Glomerular endothelial cell (primary cell): Measurements from ENCODE around the gene TM9SF1. TPM values are rescaled to one million over a fixed set of nuclear protein-coding genes. Genes with fewer than 3 reads are reported as not detected.

ENCODE experiments used
- DNase-seq: peaks from one replicate; pipeline ENCODE4 v3.0.0-alpha.2; 2011; ENCODE audit warnings: low read depth, low spot score; ENCODE audit errors: extremely low read depth
- total RNA-seq: library from RNA; depleted of rRNA; stranded (reverse); fragments of >200 nt; gene quantifications from 2 replicates; pipeline ENCODE4 v1.2.3, GENCODE V29; 2015

TM9SF1 gene, protein sequence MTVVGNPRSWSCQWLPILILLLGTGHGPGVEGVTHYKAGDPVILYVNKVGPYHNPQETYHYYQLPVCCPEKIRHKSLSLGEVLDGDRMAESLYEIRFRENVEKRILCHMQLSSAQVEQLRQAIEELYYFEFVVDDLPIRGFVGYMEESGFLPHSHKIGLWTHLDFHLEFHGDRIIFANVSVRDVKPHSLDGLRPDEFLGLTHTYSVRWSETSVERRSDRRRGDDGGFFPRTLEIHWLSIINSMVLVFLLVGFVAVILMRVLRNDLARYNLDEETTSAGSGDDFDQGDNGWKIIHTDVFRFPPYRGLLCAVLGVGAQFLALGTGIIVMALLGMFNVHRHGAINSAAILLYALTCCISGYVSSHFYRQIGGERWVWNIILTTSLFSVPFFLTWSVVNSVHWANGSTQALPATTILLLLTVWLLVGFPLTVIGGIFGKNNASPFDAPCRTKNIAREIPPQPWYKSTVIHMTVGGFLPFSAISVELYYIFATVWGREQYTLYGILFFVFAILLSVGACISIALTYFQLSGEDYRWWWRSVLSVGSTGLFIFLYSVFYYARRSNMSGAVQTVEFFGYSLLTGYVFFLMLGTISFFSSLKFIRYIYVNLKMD
- total RNA-seq, result 77.2 and 94.9 TPM in 2 replicates

DNA sequence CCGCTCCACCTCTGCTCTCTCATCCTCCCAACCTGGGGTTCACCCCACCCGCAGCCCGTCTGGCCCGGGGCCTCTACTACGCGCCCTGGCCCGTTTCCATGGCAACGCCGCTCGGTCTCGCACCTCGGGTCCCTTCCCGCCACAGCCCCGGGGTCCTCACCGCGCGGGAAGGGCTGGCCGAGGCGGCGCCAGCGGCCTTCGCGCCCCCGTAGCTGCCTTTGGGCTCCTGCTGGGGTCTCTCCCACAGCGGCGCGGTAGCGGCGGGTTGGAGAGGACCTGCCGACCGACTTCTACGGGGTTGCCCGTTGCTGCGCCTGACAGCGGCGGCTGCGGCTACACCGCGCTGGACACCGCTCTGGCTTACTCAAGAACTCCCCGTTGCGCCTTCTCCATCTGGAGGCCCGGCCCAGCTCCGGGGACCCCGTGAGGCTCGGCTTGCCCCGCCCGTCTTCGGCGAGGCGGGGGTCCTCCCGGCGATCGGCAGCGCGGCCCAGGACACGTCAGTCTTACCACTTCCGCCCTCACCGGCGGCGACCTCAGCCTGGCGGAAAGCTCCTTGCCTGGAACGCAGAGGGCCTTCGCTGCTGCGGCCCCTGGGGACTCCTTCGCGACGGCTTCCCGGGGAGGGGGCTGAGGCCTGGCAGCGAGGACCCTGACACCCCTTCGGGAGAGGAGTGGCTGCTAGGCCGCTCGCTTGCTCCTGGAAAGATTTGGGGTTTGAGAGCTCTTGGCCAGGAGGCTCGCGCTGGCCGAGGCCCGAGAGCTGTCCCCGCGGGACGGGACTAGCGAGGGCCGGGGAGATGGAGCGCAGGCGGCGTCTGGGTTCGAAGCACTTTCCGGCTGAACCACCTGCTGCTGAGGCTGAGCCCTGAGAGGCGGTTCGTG lies at the start of gene TM9SF1:
Gene TM9SF1, minus strand, starts transcription at position 256 of the 885 bp plus-strand sequence. CDS start 422 bp downstream, outside the sequence.
- no peak for DNase-seq

DNA sequence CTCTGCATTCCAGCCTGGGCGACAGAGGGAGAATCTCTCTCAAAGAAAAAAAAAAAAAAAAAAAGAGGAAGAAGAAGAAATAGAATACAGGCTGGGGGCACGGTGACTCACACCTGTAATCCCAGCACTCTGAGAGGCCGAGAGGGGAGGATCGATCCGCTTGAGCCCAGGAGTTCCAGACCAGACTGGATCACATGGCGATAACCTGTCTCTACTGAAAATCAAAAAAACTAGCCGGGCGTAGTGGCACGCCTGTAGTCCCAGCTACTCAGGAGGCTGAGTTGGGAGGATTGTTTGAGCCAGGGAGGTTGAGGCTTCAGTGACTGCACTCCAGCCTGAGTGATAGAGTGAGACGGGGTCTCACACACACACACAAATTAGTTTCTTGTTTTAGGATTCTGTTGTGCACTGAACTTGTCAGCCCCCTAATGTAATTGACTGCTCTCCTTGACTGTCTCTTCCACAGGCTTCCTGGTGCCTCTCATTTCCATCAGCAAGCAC lies 48.1 kb upstream of the TM9SF1 start:
- DNase-seq, result no peak

DNA sequence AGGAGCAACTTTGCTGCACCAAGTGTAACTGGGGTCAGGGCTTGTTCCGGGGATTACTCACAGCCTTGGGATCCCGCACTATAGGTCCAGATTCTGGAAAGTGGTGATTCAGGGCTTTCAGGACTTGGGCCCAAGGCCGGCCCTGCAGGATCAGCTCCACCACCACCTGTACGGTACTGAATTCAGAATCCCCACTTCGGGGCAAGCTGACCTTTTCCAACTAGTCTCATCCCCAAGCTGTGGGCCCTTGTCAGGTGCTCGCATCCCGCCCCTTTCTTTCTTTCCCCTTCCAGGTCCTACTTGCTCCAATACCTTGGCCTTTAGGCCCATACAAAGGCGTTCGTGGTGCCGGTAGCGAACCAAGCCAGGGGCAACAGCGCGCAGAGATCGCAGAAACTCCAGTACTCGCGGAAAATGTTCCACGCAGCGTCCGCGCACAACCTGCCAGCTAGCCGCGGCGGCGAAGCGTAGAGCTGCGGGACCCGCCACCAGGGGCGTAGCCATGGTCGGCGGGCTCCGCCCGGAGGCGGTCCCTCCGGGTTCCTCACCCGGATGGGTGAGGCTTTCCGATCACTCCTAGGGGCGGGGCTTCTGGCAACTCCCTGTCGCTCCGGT lies 46.7 kb upstream of the TM9SF1 start:
- no peak for DNase-seq

DNA sequence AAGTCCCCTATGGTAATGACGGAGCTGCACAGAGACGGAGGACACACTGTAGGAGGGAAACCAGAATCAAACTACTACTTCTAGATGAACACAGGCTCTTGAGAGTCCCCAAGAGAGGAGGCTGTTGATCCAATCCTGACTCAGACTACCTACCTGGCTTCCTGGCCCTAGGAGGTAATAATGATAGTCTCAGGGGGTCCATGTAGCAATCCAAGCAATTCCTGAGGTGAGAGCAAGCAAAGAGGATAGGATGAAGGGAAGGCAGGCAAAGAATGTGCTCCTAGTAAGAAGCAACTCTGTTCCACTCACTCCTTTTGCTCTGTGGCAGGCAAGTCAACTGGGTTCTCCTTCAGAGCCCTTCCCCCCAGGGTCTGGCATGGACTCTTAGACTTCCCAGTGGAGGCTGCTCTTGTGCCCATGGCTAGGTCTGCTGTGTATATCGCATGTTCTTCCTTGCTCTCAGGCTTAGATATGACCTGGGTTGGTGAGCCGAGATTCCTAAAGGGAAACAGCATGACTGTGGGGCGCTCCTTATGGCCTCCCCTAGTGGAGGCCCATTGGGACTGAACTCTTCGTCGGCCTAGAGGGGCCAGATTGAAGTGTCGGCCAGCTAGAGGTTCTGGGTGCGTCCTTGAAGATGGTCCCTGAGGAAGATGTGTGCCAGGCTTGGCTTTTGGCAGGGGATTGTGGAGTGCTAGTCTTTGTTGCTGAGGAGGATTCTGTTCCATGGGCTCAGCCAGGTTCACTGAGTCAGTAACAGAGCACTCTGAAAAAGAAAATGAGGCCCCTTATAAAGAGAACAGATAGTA lies 45.1 kb upstream of the TM9SF1 start:
- no peak for DNase-seq

DNA sequence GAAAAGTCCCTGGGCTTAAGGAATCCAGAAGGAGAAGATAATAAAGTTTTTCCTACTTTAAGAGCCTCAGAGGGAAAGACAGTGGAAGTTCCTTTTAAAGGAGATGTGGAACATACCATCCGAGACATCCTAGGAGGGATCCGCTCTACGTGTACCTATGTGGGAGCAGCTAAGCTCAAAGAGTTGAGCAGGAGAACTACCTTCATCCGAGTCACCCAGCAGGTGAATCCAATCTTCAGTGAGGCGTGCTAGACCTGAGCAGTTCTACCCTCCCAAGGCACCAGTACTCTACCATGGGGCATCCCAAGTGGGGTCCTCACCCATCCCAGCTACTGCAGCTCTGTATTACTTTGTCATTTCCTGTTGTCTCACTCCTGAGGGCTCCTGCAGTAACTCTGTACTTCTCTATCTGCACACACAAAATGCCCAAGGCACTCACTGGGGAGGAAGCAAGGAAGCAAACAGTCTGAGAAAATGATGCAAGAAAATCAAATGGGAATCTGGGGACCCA lies 43.3 kb upstream of the TM9SF1 start:
- DNase-seq, result no peak

DNA sequence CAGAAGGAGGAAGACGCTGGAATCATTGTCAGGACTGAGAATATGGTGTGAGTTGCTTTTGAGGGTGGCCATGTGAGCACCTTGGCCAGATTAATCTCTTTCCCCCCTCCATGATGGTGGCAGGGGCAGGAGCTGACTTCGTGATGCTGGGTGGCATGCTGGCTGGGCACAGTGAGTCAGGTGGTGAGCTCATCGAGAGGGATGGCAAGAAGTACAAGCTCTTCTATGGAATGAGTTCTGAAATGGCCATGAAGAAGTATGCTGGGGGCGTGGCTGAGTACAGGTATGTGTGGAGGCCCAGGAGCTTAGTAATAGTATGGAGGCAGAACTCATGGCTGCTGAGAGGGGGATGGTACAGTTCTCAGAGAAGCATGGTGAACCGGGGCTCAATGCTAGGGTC lies 42.9 kb upstream of the TM9SF1 start:
- DNase-seq, result no peak

DNA sequence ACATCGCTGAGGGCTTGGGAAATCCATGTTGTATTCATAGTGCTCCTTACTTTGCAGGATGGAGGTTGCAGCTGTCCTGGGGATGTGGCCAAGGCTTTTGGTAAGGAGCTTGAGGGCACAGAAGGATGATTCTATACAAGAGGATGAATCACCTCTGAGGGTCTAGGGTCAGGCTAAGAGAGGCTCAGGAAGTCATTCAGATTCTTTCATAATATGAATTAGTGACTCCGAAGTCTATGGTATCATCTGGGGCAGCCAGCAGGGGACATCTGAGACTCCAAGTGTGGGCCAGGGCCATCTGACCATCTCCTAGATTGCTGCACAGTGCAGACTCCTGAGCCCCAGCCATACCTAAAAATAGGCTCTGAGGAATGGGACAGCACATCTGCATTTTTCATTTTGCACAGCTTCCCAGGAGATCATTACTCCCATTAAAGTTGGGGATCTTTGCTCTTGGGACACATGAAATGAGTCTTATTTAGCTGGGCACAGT lies 42.3 kb upstream of the TM9SF1 start:
- no peak for DNase-seq

DNA sequence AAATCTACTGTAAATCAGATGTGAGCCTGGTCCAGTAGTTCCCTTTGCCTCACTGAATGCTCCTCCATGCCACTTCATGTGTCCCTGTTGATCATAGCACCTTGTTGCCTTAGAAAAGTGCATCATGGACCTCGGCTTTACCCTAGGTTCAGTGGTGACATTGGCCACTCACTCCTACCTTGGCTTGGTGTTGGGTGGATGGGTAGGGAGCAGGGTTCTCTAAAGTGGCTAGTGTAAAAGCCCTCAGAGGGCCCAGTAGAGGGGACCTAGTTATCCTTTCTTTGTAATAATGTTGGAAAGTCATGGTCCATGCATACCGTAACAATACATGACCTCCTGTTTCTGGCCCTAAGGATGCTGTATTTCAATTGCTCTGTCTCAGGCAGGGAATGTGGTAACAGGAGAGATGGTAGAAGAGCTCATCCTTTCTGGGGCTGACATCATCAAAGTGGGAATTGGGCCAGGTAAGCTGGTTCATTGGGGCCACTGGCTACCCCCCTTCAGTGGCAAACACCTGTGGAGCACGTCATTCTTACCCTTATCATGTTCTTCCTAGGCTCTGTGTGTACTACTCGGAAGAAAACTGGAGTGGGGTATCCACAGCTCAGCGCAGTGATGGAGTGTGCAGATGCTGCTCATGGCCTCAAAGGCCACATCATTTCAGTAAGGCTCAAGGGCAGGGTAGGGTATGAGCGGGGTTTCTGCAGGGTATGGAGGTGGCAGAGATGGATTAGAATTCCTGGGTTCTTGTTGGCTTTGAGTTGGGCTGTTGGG lies 41.6 kb upstream of the TM9SF1 start:
- no peak for DNase-seq

DNA sequence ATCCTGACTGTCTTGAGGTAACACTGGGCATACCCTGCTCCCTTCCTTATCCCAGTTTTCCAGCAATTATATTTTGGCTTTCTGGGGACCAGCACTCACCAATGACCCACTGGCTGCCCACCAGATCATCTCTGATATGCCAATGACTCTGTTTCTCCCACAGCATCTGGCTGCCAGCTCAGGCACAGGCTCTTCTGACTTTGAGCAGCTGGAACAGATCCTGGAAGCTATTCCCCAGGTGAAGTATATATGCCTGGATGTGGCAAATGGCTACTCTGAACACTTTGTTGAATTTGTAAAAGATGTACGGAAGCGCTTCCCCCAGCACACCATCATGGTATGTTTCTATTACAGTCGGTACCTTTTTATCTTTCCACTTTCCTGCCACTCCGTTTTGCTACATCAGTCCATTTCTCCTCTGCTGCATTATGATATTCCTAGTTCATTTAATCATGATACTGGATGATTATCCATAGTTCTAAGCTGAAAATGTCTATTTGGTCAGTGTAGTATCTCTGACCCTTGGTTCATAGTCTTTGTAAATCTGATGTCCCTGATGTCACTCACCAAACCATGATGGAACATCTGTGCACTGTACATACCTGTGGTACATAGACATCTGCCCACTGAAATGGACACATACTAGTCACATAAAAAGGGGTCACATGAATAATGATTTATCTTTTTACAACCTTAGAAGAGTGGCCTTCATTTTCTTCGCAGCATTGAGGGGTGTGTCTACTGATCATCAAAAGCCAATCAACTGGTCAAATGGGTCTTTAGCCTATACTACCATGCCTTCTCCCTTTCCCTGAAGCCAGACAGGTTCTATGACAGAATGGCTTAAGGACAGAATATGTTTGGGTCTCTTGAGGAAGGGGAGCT lies 40.8 kb upstream of the TM9SF1 start:
- no peak for DNase-seq

DNA sequence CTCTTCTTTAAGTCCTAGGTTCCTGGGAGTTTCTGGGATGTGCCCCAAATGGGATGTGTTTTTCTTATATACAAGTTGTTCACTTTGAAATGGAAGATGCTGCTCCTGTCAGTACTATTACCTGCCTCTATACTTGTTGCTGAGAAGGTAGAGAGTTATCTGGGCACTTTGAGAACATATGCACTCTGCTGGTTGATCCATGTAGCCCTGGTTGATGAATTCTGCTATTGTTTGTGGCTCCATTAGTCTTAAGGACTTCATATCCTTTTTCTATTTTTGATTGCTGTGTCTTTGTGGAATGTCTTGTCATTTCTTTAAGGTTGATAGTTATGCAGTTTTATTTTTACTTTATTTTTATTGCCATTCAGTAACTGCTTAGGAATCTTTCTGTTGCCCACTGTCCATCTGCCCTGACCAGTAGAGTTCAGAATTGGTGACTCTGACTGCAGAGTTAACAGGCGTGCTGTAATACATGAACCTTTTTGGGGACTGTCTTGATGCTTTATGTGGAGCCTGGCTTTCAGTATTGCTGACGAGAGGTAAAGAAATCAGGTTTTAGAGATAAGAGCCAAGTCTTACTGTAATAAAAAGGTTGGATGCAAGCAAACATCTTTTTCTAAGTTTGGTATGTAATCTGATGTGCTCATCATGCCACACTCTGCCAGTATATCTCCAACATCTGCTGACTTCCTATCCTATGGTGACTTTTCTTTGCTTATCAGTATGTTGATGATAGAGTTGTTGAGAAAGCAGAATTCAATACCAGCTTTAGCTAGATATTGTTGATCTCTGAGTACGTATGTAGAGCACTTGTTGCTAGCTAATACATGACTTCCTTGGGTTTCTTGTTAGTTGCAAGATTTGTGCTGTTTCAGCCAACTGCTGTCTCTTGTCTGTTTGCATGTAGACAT lies 39.1 kb upstream of the TM9SF1 start:
- DNase-seq, result no peak

DNA sequence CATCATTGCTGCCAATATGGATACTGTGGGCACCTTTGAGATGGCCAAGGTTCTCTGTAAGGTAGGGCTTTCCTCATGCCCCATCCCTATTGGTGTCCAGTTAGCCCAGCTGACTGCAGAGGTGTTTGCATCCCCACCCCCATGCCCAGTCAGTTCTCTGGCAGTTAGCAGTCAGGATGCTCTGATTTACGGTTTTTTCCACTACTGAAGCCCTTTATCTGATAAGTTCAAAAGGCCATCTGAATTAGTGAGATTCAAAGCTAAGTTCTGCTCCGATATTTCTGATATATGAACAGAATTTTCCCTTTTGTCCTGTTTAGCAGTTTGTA lies 38.3 kb upstream of the TM9SF1 start:
- DNase-seq, result no peak

DNA sequence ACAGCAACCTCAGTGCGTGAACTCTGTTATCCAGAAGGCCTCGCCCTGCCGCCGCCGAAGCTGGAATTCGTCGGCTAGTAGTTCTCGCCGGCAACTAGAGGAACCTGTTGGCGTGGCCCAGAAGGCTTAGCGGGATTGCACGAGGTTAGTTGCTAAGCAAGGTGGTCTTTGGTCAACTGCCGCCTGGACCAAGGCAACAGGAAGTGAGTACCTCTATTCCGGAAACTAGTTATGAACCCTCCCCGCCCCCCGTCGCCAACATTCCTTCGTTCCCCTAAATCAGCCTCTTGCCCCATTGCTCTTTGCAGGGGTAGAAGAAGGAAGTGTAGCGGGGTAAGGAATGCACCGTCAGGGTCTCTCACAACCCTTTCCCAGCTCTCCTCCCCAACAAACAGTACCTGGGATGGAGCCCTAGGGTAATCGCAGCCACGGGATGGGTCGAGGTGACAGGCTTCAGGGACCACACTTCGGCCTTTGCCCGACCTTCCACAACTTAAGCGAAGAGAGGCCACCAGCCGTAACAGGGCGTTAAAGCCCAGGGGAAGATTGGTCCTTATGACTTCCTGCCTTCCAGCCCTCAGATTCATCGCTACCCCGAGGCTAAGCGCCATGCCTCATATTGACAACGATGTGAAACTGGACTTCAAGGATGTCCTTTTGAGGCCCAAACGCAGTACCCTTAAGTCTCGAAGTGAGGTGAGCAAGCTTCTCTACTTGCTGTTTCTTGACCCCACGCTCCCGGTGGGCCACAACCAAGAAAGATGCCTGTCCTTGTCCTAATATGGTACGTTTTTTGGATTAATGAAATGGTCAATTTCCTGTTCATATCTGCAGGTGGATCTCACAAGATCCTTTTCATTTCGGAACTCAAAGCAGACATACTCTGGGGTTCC lies 37.6 kb upstream of the TM9SF1 start, which contains the start of gene GMPR2:
Gene GMPR2, plus strand, starts transcription at position 285 of the 893 bp plus-strand sequence. Its CDS starts 325 bp downstream, at position 610.
- DNase-seq, result no peak

DNA sequence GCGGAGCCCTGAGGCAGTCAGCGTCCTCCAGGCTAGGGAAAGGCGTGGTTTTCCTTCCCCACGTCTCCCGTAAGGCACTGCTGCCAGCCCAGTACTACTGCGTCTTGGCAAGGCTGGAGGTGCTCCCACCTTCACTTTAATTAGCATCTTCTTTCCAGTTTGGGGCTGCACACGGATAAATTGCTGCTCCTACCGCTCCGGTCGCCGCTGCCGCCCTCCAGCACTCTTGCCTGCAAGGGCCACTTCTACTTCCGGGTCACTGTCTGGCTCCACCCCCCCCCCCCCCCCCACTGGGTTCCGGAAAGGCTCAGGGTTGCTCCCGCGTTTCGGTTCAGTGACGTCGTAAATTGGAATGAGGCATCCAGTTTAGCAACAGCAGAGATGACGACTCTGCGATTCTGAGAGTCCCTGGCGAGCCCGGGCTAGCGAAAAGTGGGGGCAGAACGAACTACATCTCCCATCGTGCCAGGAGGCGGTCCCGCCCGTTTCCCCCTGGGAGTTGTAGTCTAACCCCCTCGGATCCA lies 36.9 kb upstream of the TM9SF1 start, which contains the start of gene NEDD8:
Gene NEDD8, minus strand, starts transcription at position 247 of the 524 bp plus-strand sequence. Its CDS starts 100 bp downstream, at position 147.
- peak; percentile 71 for DNase-seq

DNA sequence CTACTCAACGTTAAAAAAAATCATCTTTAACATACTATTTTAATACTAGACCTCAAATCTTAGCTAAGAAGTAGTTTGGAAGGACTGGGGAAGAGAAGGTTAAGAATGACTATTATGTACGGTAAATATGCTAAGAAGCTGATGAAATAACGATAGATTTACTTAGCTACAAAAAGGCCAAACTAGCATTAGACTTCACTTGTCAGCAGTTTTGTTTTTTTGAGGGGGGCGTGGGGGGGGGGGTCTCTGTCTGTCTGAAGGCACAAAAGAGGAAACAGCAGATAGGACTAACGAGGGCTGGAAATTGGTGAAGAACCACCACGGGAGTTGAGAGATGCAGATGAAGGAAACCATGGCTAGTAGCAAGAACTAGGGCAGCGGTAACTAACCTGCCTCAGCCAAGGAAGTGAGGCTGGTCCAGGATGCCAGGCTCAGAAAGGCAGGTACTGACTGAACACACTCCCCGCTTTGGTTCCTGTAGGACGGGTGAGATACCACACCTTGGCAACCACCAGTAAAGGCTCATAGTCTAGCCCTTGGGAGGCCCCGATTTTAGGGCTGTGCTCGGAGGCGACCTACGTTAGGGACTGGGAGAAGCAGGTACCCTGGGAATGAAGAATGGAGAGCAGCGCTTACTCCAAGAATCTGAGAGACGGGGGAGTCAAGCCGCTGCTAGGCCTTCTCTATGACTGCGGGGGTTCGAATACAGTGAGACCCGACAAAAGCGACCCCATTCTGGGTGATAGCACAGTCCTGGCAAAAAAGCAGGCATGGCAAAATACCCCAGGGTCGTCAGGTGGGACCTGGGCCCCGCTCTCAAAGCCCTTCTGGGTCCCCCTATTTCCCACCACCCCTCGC lies 36.3 kb upstream of the TM9SF1 start:
- no peak for DNase-seq
